Renal pelvis (tissue), 4 donors: ENCODE measurements around the gene HSD17B4. TPM values are rescaled to one million over a fixed set of nuclear protein-coding genes. Genes with fewer than 3 reads are reported as not detected.
A peak's percentile ranks its signal among the peaks of the same experiment; 100 is the strongest.

ENCODE experiments used
- DNase-seq: peaks from one replicate; pipeline ENCODE4 v3.0.0-alpha.2; 2013
- polyA plus RNA-seq, 3 donors: library from polyadenylated mRNA; unstranded; fragments of 120-200 nt; gene quantifications; one replicate each; pipeline ENCODE4 v1.2.1, GENCODE V29; 2013; ENCODE audit not compliant: insufficient read length in 3 of 3

Gene HSD17B4
- polyA plus RNA-seq, 3 donors = 165 to 235 (median 180) TPM

DNA sequence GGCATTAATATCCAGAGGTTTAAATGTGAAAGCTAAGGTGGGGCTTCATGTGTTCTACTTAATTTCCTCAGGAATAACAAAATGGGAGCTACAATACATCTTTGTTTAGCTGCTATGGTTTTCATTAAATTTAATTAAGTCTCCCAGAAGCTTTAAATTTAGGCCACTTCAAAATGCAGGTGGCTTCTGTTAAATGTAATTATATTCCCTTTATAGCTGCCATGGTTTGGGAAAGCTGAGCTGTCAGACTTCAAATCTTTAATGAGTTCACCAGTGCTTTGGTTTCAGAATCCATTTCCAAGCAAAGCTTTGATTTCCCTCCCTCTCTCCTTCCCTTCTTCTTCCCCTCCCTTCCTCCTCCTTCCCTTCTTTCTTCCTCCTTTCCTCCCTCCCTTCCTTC, 118.6 kb downstream of the HSD17B4 start:
- DNase-seq = peak; percentile 47

DNA sequence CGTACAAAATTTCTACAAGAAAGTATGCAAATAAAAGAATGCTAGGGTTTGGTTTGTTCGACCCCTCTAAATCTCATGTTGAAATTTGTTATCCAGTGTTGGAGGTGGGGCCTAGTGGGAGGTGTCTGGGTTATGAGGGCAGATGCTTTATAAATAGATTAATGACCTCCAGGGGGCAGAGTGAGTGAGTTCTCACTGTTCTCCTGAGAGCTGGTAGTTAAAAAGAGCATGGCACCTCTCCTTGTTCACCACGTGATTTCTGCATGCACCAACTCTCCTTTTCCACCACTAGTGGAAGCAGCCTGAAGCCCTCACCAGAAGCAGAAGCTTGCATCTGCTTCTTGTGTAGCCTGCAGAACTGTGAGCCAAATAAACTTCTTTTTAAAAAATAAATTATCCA, 126.6 kb downstream of the HSD17B4 start:
- no peak for DNase-seq

DNA sequence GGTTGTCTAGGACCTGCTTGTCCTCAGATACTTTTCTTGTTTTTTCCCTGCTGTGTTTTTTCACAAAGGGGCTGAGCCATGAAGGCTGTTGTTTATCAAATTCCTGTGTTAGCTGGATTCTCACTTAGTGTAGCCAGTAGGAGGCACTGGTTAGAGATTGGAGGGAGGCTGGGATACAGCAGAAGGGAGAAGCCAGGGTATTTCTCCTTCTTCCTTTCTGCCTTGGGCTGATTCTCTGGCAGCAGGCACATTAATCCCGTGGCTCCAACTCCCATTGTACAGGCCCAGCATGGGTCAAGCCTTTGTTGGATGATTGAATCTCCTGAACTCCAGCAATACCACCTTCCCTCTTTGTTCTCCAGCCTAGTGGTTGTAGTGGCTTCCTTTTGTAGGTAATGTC, 130.7 kb downstream of the HSD17B4 start:
- DNase-seq = no peak

DNA sequence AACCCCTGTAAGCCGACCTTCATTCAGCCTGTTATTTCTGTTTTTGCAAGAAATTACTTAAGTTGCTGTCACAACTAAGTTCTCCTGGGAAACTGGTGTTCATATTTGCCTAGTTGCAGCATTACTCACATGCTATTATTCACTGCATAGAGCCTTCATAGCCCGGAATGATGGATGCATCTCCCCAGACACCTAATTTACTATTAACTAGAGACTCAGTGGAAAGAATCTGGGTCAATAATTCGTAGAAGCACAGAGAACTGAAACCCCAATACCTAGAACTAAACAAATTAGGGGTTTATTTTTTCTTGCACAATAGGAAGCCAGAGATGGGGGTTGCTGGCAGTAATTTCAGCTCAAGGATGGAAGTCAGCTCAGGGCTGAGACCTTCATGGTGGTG, 131.4 kb downstream of the HSD17B4 start:
- no peak for DNase-seq

Other genes starting within 250 kb of the HSD17B4 start
- gene TNFAIP8, start 96.5 kb upstream of the HSD17B4 start, polyA plus RNA-seq = 10 to 100 TPM; 22.9 to 25.3 (median 23.4) TPM
- under 1 TPM in 1 of 3 donors, not detected in 2; 0.18 TPM for gene FAM170A, start 177.1 kb downstream of the HSD17B4 start, polyA plus RNA-seq